SU-DHL-6 (cell line): ENCODE measurements around the gene NAT16.

Experiments
- EZH2phosphoT487 ChIP-seq: fragments of 200-600 bp; sonication (generic), shearing (Covaris generic); conservative IDR thresholded peaks from 2 replicates; pipeline ENCODE4 v1.6.1; 2018; ENCODE audit warnings: mild to moderate bottlenecking, antibody characterized with exemption, low read length, moderate library complexity, mixed read lengths
- TF ChIP-seq, protein P1 (sequence below): fragments of 200-600 bp; sonication (generic); IDR thresholded peaks from one replicate; pipeline ENCODE4 v1.5.1; 2017; ENCODE audit warnings: antibody characterized with exemption, mild to moderate bottlenecking, low read length, moderate library complexity; ENCODE audit not compliant: insufficient read depth, poor library complexity, severe bottlenecking

DNA sequence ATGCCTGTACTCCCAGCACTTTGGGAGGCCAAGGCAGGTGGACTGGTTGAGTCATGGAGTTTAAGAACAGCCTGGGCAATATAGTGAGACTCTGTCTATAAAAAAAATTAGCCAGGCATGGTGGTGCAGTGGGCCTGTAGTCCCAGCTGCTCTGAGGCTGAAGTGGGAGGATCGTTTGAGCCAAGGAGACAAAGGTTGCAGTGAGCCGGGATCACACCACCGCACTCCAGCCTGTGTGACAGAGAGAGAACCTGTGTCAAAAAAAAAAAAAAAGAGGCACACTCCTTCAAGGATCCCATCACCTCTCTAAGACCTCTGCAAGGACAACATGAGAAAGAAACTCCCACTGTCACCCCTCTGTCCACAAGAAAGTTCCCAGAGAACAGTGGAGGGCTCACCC, 4.4 kb downstream of the NAT16 start:
- TF ChIP-seq, protein P1, sequence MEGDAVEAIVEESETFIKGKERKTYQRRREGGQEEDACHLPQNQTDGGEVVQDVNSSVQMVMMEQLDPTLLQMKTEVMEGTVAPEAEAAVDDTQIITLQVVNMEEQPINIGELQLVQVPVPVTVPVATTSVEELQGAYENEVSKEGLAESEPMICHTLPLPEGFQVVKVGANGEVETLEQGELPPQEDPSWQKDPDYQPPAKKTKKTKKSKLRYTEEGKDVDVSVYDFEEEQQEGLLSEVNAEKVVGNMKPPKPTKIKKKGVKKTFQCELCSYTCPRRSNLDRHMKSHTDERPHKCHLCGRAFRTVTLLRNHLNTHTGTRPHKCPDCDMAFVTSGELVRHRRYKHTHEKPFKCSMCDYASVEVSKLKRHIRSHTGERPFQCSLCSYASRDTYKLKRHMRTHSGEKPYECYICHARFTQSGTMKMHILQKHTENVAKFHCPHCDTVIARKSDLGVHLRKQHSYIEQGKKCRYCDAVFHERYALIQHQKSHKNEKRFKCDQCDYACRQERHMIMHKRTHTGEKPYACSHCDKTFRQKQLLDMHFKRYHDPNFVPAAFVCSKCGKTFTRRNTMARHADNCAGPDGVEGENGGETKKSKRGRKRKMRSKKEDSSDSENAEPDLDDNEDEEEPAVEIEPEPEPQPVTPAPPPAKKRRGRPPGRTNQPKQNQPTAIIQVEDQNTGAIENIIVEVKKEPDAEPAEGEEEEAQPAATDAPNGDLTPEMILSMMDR = no peak
- no peak for TF ChIP-seq EZH2phosphoT487
